CD4-positive, alpha-beta T cell (primary cell): ENCODE measurements around the gene CCDC15. TPM values are rescaled to one million over a fixed set of nuclear protein-coding genes. Genes with fewer than 3 reads are reported as not detected.

Experiments
- ATAC-seq: fragments of 200-7000 bp; cut with Tn5 transposase; one replicate; pipeline ENCODE4 v1.10.0; 2022; ENCODE audit warnings: mild to moderate bottlenecking; ENCODE audit not compliant: poor library complexity
- CTCF ChIA-PET: fragments of 350-600 bp; sonication (Branson Sonifier 250); formaldehyde crosslinking; loops from one replicate; lab custom pipeline; 2021; ENCODE audit warnings: antibody characterized with exemption, inconsistent platforms; lab: Charles Lee
- POLR2A ChIA-PET: fragments of 350-600 bp; sonication (Branson Sonifier 250); formaldehyde crosslinking; loops from one replicate; lab custom pipeline; 2021; ENCODE audit warnings: antibody characterized with exemption, inconsistent platforms; lab: Charles Lee
- DNase-seq, 14 experiments: peaks; one replicate each; pipeline ENCODE4 v3.0.0-alpha.2; 2013 to 2020; ENCODE audit warnings: mixed read lengths in 2 of 14
- H3K27ac ChIP-seq, 2 donors: one replicate each; pipeline versions ENCODE4 v1.5.1 to v1.7.0; 2013; ENCODE audit warnings: low read length in 2 of 2, low read depth in 1 of 2, mild to moderate bottlenecking in 1 of 2
- H3K27me3 ChIP-seq, 2 experiments: 1 replicate in 1 of 2; 2 replicates in 1 of 2; pipeline versions ENCODE4 v1.6.1 to v1.7.0; 2013; ENCODE audit warnings: low read length in 2 of 2, control low read depth in 1 of 2, mild to moderate bottlenecking in 1 of 2, moderate library complexity in 1 of 2; ENCODE audit not compliant: insufficient read depth in 2 of 2, control insufficient read depth in 1 of 2
- H3K36me3 ChIP-seq: one replicate; pipeline ENCODE4 v1.6.1; 2013; ENCODE audit warnings: low read length, control low read depth; ENCODE audit not compliant: insufficient read depth
- H3K4me1 ChIP-seq: one replicate; pipeline ENCODE4 v1.6.1; 2013; ENCODE audit warnings: low read length, control low read depth; ENCODE audit not compliant: insufficient read depth
- H3K4me3 ChIP-seq: one replicate; pipeline ENCODE4 v1.5.1; 2013; ENCODE audit warnings: mild to moderate bottlenecking, low read length, moderate library complexity
- H3K9me3 ChIP-seq, 2 experiments: 1 replicate in 1 of 2; 2 replicates in 1 of 2; pipeline versions ENCODE4 v1.6.1 to v1.7.0; 2013; ENCODE audit warnings: low read length in 2 of 2, mild to moderate bottlenecking in 2 of 2, control low read depth in 1 of 2, moderate library complexity in 1 of 2; ENCODE audit not compliant: control insufficient read depth in 1 of 2, insufficient read depth in 1 of 2
- H3K27ac Mint-ChIP-seq: one replicate; pipeline ENCODE4 v1.8.0; 2020; ENCODE audit warnings: mixed read lengths
- H3K27me3 Mint-ChIP-seq: one replicate; pipeline ENCODE4 v1.8.0; 2021; ENCODE audit warnings: mixed read lengths
- H3K36me3 Mint-ChIP-seq: one replicate; pipeline ENCODE4 v1.8.0; 2021; ENCODE audit warnings: low read depth, mixed read lengths
- H3K4me1 Mint-ChIP-seq: one replicate; pipeline ENCODE4 v1.8.0; 2021; ENCODE audit warnings: low read depth, mixed read lengths
- H3K4me3 Mint-ChIP-seq: one replicate; pipeline ENCODE4 v1.8.0; 2020; ENCODE audit warnings: mild to moderate bottlenecking, mixed read lengths
- H3K9me3 Mint-ChIP-seq: one replicate; pipeline ENCODE4 v1.8.0; 2020; ENCODE audit warnings: mixed read lengths
- CTCF ChIP-seq: fragments of 200-600 bp; IDR thresholded peaks from one replicate; pipeline ENCODE4 v1.8.0; 2022; ENCODE audit warnings: antibody characterized with exemption, mild to moderate bottlenecking
- intact Hi-C, 2 experiments: fragments of 100-400 bp; cut with DNase I in 1 of 2; cut with micrococcal nuclease in 1 of 2; formaldehyde crosslinking; loops; one replicate each; pipeline versions ENCODE4 v1.15.1 to v1.9.0; 2023 to 2025; cut with DNase I, micrococcal nuclease
- total RNA-seq, 174 experiments: library from RNA in 2 of 174; stranded (reverse) in 2 of 174; gene quantifications; one replicate each; pipeline ENCODE4 v1.2.3 and lab custom pipeline; 2021 to 2026

CCDC15 gene
- total RNA-seq, 2 experiments from 2014 or later: 0.89 to 1.1 TPM

DNA sequence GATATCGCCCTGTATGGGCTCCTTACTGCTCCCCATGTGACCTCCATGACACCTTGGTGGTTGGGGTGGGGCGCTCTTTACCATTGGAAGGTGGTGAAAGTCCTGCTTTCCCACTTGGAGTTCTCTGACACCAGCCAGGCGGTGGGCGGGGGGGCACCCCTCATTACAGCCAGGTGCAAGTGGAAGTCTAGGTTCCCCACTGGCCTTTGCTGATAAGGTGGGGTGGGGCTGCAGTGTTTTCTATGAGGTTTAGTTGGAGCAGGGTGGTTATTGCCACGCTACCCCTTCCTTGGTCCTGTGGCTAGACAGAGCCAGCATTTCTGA lies 103.7 kb downstream of the CCDC15 start:
- H3K36me3 Mint-ChIP-seq: no peaks in the 10 kb centered on the region
- POLR2A ChIA-PET: no interaction called here
- no peak for TF ChIP-seq CTCF

DNA sequence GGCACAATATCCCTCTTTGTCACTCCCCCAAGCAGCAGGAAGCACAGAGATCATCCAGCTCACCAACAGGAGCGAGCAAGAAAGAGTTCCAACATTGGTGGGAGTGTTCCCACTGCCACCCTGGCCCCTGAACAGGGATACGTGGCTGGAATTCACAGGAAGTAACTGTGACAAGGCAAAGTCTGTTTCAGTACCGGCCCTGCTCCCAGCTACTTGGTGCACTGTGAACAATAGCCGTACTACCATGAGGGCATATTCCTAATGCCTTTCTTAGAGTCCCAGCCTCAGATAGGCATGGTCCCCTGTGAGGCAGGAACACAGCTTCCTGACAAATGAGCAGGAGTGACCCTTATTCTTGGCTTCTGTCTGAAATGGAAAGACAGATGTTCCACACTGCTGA lies 107.3 kb downstream of the CCDC15 start:
- DNase-seq (no peak), ATAC-seq (no peak)
- no peaks in the 10 kb centered on the region for H3K9me3 Mint-ChIP-seq
- TF ChIP-seq CTCF: no peak
- no peak overlapping the region for H3K4me3 Mint-ChIP-seq
- H3K4me1 Mint-ChIP-seq: peaks cover 9% of the 10 kb centered on the region
- H3K36me3 ChIP-seq: no peaks in the 10 kb centered on the region
- H3K27ac Mint-ChIP-seq: no peak overlapping the region
- H3K27me3 ChIP-seq: peaks cover 10 to 24% of the 10 kb centered on the region in 2 experiments
- ChIA-PET POLR2A (no interaction called here), CTCF (no interaction called here)
- H3K27me3 Mint-ChIP-seq: peaks cover 56% of the 10 kb centered on the region
- peaks cover 14% of the 10 kb centered on the region for H3K4me1 ChIP-seq
- H3K36me3 Mint-ChIP-seq: no peaks in the 10 kb centered on the region
- intact Hi-C loops: no loop called here
- no peaks in the 10 kb centered on the region for H3K9me3 ChIP-seq
- no peak overlapping the region for H3K27ac ChIP-seq
- no peak overlapping the region for H3K4me3 ChIP-seq

More for the DNA sequence above, 103.7 kb downstream of the CCDC15 start:
- no peaks in the 10 kb centered on the region for H3K4me1 Mint-ChIP-seq
- peaks cover 3% of the 10 kb centered on the region for H3K4me1 ChIP-seq
- no peak overlapping the region for H3K27ac ChIP-seq
- H3K36me3 ChIP-seq: no peaks in the 10 kb centered on the region
- intact Hi-C loops: no loop called here
- DNase-seq (no peak), ATAC-seq (no peak)
- H3K4me3 Mint-ChIP-seq: no peak overlapping the region
- no peak overlapping the region for H3K4me3 ChIP-seq
- peaks cover 25% of the 10 kb centered on the region for H3K27me3 Mint-ChIP-seq
- CTCF ChIA-PET: no interaction called here
- H3K27me3 ChIP-seq: no peaks in the 10 kb centered on the region
- no peak overlapping the region for H3K27ac Mint-ChIP-seq
- H3K9me3 ChIP-seq: no peaks in the 10 kb centered on the region
- H3K9me3 Mint-ChIP-seq: no peaks in the 10 kb centered on the region

GRCh38 chr11:125062218-125062930 lies 108.4 kb downstream of the CCDC15 start:
- Mint-ChIP-seq H3K4me3 (peak overlapping the region; percentile 85), H3K27me3 (peaks cover 62% of the 10 kb centered on the region), H3K27ac (no peak overlapping the region), H3K4me1 (peaks cover 9% of the 10 kb centered on the region), H3K9me3 (no peaks in the 10 kb centered on the region), H3K36me3 (no peaks in the 10 kb centered on the region)
- Histone ChIP-seq H3K27ac (no peak overlapping the region), H3K4me1 (peaks cover 14% of the 10 kb centered on the region), H3K27me3 (peaks cover 10 to 26% of the 10 kb centered on the region in 2 experiments), H3K9me3 (no peaks in the 10 kb centered on the region), H3K36me3 (no peaks in the 10 kb centered on the region), H3K4me3 (peak overlapping the region; percentile 66)
- CTCF ChIA-PET: no interaction called here
- TF ChIP-seq CTCF: no peak
- DNase-seq (peak in 1 of 14 experiments; percentile 2), ATAC-seq (no peak)
- intact Hi-C loops: no loop called here
- POLR2A ChIA-PET: no interaction called here
